ENCODE data around the gene ARHGAP4.
A peak's percentile ranks its signal among the peaks of the same experiment; 100 is the strongest.

The ARHGAP4 gene

GRCh38 chrX:153927672-153927921 lies 1.5 kb upstream of the ARHGAP4 start:
- no peak for DNase-seq (ENCODE audit: low spot score)

DNA sequence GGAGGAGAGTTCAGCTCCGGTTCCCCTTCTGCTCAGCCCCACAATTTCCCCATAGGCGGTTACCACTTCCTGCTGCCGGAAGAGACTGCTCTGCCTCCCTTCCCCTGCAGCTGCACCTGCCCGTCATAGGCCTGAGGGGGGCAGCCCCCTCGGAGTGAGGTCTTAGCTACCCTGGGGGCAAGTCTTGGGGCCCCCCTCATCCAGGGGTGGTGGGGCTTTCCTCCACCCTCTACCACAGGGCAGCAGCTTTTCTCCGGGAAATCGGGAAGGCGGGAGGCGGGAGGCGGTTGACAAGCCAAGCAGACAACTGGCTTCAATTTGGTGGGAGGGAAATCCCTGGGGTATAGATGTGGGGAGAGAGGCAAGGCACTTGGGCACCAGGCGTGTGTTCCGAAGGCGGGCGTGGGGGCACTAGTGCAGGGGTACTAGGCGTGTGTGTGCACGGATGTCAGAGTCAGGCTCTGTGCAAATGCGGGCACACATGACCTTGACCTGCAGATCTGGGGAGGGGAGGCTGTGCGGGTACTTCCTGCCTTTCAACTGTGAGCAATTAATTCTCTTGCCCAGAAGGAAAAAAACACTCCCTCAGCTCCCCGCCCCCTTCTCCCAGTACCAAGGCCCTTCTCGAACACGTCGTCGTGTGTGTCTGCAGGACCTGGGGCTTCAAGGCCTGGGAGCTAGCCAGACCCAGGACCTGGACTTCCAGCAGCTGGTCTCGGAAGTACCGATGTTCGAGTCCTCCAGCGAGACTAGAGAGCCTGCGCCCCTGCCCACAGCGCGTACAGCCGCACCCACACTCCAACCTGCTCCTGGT lies 1.0 kb upstream of the ARHGAP4 start:
- DNase-seq (ENCODE audit: low spot score) = no peak

DNA sequence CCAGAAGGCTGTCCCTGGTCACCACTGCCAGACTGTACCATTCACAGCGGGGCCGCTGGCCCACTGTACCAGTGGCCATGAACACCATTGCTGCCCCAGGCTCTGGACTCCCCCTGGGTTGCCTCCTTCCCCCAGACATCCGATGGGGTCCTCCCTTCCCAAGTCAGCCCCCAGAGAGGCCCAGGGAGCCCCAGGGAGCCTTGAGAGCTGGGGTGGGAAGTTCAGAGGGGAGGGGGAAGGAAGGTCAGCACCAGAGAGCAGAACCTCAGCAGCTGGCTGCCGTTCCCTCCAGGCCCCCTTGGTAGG lies 441 bp upstream of the ARHGAP4 start:
- DNase-seq (ENCODE audit: low spot score) = no peak

- DNase-seq (ENCODE audit: low spot score) = no peak
Measured at GRCh38 chrX:153925387-153925738, 701 bp downstream of the ARHGAP4 start.

DNA sequence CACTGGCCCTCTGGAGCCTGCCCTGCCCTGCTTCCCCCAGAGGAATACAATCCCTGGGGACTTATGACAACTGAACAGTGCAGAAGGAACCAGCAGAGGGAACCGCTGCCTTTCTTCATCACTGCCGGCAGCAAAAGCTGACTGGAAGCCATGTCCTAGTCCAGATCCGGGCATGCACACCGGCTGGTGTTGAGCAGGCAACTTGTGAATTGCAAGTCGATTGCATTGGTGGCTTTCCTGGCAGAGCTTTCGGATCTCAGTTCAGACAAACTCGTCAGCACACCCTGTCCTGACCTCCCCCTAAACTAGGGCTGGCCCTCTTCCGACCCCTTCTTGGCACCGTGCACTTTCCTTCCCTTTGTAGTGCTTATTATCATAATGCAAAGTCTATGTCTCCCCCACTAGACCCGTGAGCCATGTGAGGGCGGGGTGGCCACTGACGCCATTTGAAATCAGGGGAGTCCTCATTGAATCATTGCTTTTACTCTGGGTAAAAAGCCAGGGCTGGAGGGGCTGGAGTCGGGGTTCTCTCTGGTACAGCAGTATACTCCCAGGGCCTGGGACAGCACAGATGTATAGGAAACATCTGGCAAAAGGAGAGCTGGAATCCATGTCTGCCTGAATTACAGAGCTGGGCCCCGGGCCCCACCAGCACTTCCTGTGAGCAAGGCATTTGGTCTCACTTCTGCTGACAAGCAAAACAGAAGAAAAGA lies 1.8 kb downstream of the ARHGAP4 start:
- DNase-seq (ENCODE audit: low spot score) = peak; percentile 52

DNA sequence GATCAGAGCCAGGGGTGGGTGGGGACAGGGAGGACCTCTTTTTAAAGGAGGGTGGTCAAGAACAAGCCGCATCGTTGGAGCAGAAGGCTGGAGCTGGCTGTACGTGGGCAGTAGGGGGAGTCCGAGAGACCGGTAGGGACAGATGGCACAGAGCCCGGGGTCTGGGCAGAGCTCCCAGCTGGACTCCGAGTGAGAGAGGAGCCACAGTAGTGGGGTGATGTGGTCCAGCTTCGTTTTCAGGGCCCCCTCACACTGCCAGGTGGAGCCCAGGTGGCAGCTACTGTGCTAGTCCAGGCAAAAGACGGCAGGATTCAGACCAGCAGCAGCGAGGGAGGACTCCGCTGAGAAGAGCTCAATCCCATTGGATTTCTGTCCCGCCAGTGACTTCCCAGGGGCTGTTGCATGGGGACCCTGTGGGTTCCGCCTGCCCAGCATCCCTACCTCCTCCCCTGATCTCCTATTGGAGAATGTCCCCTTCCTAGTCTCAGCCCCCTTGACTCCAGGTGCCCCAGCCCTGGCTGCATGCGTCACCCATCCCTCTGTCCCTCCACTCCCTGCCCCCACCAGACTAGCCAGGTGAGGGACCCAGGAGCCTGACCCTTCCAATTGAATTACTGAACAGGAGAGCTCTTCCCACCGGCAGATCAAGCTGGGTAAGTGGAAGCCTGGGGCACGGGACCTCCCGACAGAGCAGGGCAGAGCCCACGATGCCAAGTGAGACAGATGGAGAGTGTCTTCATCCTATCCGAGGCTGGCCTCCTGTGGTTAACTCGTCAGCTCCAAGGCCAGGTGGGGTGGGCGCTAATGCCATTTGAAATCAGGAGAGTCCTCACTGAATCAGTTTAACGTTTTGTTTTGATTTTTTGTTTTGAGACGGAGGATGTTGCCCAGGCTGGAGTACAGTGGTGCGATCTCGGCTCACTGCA lies 2.9 kb downstream of the ARHGAP4 start:
- DNase-seq (ENCODE audit: low spot score) = no peak

DNA sequence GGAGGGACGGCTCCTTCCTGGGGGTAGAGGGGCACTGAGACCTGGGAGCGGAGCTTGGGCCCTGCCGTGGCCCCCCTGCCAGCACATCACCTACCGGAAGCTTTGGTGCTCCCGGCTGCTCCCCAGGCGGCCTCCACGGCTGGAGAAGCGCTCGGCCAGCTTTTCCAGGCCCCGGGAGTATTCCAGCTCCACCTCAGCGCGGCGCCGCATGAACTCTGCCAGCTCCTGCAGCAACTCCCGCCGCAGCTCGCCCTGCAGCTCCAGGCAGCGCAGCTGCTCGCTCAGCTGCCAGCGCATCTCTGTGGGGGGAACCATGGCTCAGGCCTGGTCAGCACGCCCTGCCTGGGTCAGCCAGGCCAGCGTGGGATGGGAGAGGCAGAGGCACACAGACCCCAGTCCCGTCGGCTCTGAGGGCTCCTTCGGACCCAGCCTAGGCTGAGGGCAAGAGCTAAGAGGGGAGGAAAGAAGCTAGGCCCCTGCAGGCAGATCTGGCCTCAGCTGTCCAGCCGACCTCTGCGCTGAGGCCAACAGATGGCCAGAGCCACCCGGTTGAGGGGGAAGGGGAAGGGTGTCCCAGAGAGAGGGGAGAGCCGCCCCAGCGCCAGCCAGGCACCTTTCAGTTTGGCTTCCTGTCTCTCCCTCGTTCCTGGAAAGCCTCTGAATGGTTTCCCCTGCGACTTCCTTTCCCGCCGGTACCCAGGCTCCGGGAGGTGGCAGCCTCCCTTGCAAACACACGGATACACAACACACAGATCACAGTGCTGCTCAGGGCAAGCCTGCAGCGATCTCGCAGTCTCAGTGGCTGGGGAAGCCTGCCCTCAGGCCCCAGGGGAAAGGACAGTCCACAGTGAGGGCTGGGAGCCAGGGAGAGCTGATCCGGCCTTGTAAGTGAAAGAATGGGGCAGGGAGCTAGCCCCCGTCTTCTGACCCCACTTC lies 4.3 kb downstream of the ARHGAP4 start:
- DNase-seq (ENCODE audit: low spot score) = no peak

- DNase-seq (ENCODE audit: low spot score) = no peak
Measured at GRCh38 chrX:153921070-153921469, 5.0 kb downstream of the ARHGAP4 start.

GRCh38 chrX:153920546-153920945 lies 5.5 kb downstream of the ARHGAP4 start:
- no peak for DNase-seq (ENCODE audit: low spot score)

GRCh38 chrX:153919281-153919680 lies 6.8 kb downstream of the ARHGAP4 start:
- DNase-seq (ENCODE audit: low spot score) = no peak

GRCh38 chrX:153917869-153918268 lies 8.2 kb downstream of the ARHGAP4 start:
- DNase-seq (ENCODE audit: low spot score) = no peak

DNA sequence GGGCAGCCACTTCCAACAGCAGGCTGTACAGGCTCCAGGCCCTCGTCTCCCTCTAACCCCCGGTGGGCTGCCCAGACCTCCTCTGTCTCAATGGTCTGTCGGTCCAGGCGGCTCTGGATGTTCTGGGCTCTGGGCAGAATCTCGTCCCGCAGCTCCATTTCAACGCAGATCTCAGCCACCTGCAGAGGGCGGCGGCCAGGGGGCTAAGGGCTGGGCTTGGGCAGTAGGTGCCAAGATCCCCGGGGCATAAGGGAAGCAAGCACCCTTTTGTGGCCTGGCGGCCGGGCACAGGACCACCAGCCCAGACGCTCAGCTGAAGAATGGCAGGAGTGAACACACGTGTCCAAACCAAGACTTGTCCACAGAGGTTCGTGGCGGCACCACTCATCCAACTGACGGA lies 12.4 kb downstream of the ARHGAP4 start:
- DNase-seq (ENCODE audit: low spot score) = no peak

- DNase-seq (ENCODE audit: low spot score) = no peak
Measured at GRCh38 chrX:153913211-153913610, 12.9 kb downstream of the ARHGAP4 start.

DNA sequence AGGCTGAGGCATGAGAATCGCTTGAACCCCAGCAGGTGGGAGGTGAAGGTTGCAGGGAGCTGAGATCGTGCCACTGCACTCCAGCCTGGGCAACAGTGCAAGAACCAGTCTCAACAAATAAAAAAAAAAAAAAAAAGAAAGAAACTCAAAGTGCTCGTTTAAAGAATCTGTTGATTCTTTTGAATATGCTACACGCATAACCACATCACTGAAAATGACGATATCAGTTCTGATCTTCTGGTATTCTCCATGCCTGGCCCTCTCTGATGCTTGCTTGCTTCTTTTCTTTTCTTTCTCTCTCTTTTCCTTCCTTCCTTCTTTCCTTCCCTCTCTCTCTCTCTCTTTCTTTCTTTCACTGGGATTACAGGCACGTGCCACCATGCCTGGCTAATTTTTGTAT lies 14.3 kb downstream of the ARHGAP4 start:
- DNase-seq (ENCODE audit: low spot score) = no peak

- DNase-seq (ENCODE audit: low spot score) = no peak
Measured at GRCh38 chrX:153910446-153910845, 15.6 kb downstream of the ARHGAP4 start.

DNA sequence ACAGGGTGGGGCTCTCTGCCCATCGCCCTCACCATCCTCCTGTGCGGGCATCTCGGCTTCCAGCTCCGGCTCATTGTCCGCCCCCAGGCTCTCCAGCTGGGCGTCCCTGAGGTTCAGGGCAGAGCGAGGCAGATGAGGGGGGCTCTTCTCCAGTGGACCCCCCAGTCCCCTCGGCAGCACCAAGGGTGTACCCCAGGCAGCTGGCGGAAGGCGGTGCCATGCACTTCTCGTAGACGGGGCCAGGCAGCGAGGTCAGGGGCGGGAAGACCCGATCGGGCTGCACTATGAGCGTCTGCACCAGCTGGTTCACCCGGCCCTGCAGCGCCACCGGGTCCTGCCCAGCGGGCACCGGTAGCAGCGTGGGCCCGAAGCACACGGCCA lies 16.1 kb downstream of the ARHGAP4 start:
- no peak for DNase-seq (ENCODE audit: low spot score)

DNA sequence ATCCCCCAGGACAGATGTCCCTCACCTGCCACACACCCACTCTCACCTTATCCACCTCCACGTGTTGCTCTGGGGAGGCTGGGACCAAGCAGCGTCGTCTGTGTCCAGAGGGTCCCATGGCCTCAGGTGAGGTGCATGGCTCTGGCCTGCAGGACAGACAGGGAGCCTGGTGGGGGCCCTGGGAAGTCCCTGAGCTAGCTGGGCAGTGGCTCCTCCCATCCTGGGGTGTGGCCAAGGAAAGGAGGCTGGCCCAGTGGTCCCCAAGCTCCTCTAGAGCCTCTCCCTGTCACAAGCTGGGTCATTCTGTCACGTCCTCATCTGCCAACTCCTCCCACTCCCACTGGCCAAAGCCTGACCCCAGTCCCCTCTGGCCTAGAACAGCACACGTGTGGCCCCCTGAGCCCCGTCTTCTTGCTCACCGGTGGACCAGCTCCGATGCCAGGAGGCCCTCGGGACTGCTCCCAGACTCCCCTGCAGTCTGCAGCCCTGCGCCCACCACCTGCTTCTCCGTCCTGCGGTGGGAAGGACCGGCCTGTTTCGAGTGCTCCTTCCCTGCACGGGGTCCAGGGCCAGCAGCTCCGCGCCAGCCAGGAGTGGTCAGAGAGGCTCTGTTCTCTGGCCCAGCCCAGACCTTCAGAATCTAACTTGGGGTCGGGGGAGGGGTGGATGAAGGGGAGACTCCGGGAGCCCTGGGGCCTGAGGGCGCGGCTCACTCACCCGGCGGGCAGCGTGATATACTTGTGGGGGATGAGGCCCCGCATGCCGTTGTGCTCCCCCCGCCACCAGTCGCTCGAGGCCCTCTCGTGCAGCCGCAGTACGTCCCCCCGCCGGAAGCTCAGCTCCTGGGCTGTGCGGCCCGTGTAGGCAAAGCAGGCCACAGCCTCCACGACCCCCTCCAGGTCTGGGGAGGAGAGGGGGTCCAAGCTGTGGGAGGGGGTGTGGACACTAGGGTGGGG lies 16.8 kb downstream of the ARHGAP4 start:
- no peak for DNase-seq (ENCODE audit: low spot score)

GRCh38 chrX:153908219-153908860 lies 17.7 kb downstream of the ARHGAP4 start:
- no peak for DNase-seq (ENCODE audit: low spot score)

DNA sequence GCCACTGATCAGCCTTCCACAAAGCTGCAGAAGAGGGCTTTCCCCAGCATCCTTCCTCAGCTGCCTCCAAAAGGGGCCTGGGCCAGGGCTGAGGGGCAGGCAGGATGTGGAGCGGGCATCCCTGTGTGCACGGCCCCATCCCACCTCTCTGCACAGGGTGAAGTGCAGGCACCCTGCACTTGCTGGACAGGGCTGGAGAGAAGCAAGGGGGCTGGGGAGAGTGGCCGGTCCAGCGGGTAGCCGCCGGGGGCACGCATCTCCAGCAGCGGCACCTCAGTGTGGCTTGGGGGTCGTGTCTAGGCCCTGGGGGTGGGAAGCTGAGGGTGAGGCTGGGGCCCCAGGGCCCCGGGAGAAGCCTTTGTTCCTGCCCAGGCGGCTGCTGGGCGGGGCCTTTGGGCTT lies 18.6 kb downstream of the ARHGAP4 start:
- DNase-seq (ENCODE audit: low spot score) = no peak

Data from COLO829 (cell line).